ENCODE measurements around the gene NSMCE3. TPM values are rescaled to one million over a fixed set of nuclear protein-coding genes. Genes with fewer than 3 reads are reported as not detected.

NSMCE3 gene
- polyA plus RNA-seq, 1 experiment: 9.7 TPM

DNA sequence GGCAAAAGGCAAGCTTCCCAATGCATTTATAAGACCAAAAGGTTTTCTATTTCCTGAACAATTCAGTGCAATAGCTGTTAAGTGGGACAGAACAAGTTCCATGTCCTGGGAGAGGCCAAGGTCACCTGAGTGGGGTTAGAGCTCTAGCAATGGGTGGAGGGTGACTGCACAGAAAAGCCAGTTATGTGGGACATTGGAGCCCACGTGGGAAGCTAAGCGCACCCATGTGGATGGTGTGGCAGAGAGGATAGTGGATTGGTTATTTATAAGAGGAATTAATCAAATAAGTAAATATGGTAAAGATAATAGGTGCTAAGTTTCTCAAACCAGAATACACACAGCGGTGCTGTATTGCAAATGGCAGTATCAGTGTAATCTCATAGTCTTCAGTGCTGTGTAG, 6.3 kb downstream of the NSMCE3 start:
- CTCF ChIA-PET: no interaction called here
- POLR2A ChIA-PET: no interaction called here

GRCh38 chr15:29262738-29263137, 6.9 kb downstream of the NSMCE3 start:
- ChIA-PET POLR2A (no interaction called here), CTCF (no interaction called here)
- TF ChIP-seq, protein P1, sequence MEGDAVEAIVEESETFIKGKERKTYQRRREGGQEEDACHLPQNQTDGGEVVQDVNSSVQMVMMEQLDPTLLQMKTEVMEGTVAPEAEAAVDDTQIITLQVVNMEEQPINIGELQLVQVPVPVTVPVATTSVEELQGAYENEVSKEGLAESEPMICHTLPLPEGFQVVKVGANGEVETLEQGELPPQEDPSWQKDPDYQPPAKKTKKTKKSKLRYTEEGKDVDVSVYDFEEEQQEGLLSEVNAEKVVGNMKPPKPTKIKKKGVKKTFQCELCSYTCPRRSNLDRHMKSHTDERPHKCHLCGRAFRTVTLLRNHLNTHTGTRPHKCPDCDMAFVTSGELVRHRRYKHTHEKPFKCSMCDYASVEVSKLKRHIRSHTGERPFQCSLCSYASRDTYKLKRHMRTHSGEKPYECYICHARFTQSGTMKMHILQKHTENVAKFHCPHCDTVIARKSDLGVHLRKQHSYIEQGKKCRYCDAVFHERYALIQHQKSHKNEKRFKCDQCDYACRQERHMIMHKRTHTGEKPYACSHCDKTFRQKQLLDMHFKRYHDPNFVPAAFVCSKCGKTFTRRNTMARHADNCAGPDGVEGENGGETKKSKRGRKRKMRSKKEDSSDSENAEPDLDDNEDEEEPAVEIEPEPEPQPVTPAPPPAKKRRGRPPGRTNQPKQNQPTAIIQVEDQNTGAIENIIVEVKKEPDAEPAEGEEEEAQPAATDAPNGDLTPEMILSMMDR (IDR thresholded peaks at IDR 0.05; ENCODE audit: insufficient read depth, low read depth, low read length): no peak

More for the DNA sequence above, 6.3 kb downstream of the NSMCE3 start:
- no peak overlapping the region for H3K4me3 ChIP-seq (ENCODE audit: low read depth, low read length)
- DNase-seq (ENCODE audit: low read depth): no peak
- no peaks in the 10 kb centered on the region for H3K36me3 ChIP-seq (ENCODE audit: control insufficient read depth, insufficient read depth, low read length)
- TF ChIP-seq, protein P1 (IDR thresholded peaks at IDR 0.05; ENCODE audit: insufficient read depth, low read depth, low read length): no peak
- H3K27me3 ChIP-seq (ENCODE audit: control insufficient read depth, insufficient read depth, low read length): no peaks in the 10 kb centered on the region

GRCh38 chr15:29260896-29261295, 8.7 kb downstream of the NSMCE3 start:
- TF ChIP-seq, protein P1 (IDR thresholded peaks at IDR 0.05; ENCODE audit: insufficient read depth, low read depth, low read length): no peak
- H3K27me3 ChIP-seq (ENCODE audit: control insufficient read depth, insufficient read depth, low read length): no peaks in the 10 kb centered on the region
- H3K4me3 ChIP-seq (ENCODE audit: low read depth, low read length): no peak overlapping the region
- ChIA-PET CTCF (interaction anchor here (1.7 kb wide), 1 partner anchor 121 kb away, joined by 5 read pairs; no protein-coding TSS in a partner anchor), POLR2A (no interaction called here)
- DNase-seq (ENCODE audit: low read depth): no peak
- no peaks in the 10 kb centered on the region for H3K36me3 ChIP-seq (ENCODE audit: control insufficient read depth, insufficient read depth, low read length)

More at GRCh38 chr15:29262738-29263137, 6.9 kb downstream of the NSMCE3 start:
- Histone ChIP-seq H3K27me3 (ENCODE audit: control insufficient read depth, insufficient read depth, low read length) (no peaks in the 10 kb centered on the region), H3K4me3 (ENCODE audit: low read depth, low read length) (no peak overlapping the region), H3K36me3 (ENCODE audit: control insufficient read depth, insufficient read depth, low read length) (no peaks in the 10 kb centered on the region)
- DNase-seq (ENCODE audit: low read depth): no peak

DNA sequence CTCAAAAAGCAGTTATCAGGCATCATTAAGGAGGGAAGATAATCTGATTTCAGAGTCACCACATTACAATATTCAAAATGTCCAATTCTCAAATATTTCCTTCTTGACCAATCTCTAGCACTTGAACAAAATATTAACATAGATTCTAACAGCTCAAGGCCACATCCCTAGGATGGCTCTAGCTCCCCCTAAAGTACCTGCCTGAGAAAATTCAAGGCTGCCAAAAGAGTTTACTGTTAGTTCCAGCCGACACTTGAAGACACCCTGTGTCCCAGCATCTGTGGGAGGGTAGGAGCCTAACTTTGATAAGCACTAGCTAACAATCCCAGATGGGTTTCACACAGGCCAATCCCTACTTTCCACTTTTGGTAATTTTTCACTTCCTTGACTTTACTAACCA, 10.4 kb downstream of the NSMCE3 start:
- no peaks in the 10 kb centered on the region for H3K36me3 ChIP-seq (ENCODE audit: control insufficient read depth, insufficient read depth, low read length)
- CTCF ChIA-PET: no interaction called here

GRCh38 chr15:29252234-29252633, 17.4 kb downstream of the NSMCE3 start:
- Histone ChIP-seq H3K36me3 (ENCODE audit: control insufficient read depth, insufficient read depth, low read length) (no peaks in the 10 kb centered on the region), H3K27me3 (ENCODE audit: control insufficient read depth, insufficient read depth, low read length) (no peaks in the 10 kb centered on the region), H3K4me3 (ENCODE audit: low read depth, low read length) (no peak overlapping the region)
- DNase-seq (ENCODE audit: low read depth): no peak
- TF ChIP-seq, protein P1 (IDR thresholded peaks at IDR 0.05; ENCODE audit: insufficient read depth, low read depth, low read length): no peak
- ChIA-PET CTCF (no interaction called here), POLR2A (no interaction called here)

More for the DNA sequence above, 10.4 kb downstream of the NSMCE3 start:
- Histone ChIP-seq H3K27me3 (ENCODE audit: control insufficient read depth, insufficient read depth, low read length) (no peaks in the 10 kb centered on the region), H3K4me3 (ENCODE audit: low read depth, low read length) (no peak overlapping the region)
- POLR2A ChIA-PET: no interaction called here
- DNase-seq (ENCODE audit: low read depth): no peak
- TF ChIP-seq, protein P1 (IDR thresholded peaks at IDR 0.05; ENCODE audit: insufficient read depth, low read depth, low read length): no peak

All from BJ (cell line).